ENCODE results near the gene RPL35. TPM values are rescaled to one million over a fixed set of nuclear protein-coding genes. Genes with fewer than 3 reads are reported as not detected.

Gene RPL35
- total and polyA plus RNA-seq, 10 of the 15 experiments (the other 5 are each of a cell fraction or from before 2014, with no cell fraction given), result 2,572 to 6,300 (median 3,864) TPM

DNA sequence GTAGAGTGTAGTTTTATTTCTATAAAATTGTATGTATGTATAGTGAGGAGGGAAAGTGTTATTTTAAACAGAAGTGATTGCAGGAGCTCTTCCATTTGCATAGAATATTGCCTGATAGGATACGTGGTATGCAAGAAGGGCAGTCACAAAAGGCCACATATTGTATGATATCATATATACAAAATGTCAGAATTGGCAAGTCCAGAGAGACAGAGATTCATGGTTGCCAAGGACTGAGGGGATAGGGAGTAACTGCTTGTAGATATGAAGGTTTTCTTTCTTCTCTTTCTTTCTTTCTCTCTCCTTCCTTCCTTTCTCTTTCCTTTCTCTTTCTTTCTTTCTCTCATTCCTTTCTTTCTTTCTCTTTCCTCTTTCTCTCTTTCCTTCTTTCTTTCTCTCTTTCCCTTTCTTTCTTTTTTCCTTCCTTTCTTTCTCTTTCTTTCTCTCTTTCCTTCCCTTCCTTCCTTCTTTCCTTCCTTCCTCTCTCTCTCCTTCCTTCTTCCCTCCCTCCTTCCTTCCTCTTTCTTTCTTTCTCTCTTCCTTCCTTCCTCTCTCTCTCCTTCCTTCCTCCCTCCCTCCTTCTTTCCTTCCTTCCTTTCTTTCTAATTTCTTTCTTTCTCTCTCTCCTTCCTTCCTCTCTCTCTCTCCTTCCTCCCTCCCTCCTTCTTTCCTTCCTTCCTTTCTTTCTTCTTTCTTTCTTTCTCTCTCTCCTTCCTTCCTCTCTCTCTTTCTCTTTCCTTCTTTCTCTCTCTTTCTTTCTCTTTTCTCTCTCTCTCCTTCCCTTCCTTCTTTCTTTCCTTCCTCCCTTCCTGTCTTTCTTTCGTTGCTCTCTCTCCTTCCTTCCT lies 33.0 kb downstream of the RPL35 start:
- Histone ChIP-seq H3K27me3 (replicated peaks in 1 of 2; ENCODE audit: control insufficient read depth in 2 of 2, insufficient read depth in 2 of 2, low read length in 1 of 2) (no peaks in the 10 kb centered on the region), H3K4me3 (no peak overlapping the region), H4K20me1 (ENCODE audit: control insufficient read depth, insufficient read depth) (no peaks in the 10 kb centered on the region), H3K4me2 (ENCODE audit: control insufficient read depth, insufficient read depth) (no peak overlapping the region), H3K36me3 (ENCODE audit: control insufficient read depth in 2 of 2, insufficient read depth in 2 of 2, low read length in 1 of 2) (no peaks in the 10 kb centered on the region), H3K9ac (ENCODE audit: control insufficient read depth, insufficient read depth, low read length) (no peak overlapping the region), H3K79me2 (ENCODE audit: control insufficient read depth, insufficient read depth, low read length) (no peaks in the 10 kb centered on the region), H3K4me1 (ENCODE audit: control insufficient read depth, insufficient read depth, low read length) (peaks cover 4% of the 10 kb centered on the region; the same call in 1 of the 2 replicates), H2AFZ (ENCODE audit: control insufficient read depth, low read depth, low read length) (no peak overlapping the region; the same call in 1 of the 2 replicates), H3K9me3 (replicated peaks; ENCODE audit: control insufficient read depth, insufficient read depth, low read length) (no peaks in the 10 kb centered on the region), H3K27ac (ENCODE audit: control insufficient read depth, insufficient read depth) (no peak overlapping the region)
- ChIA-PET RAD21 (ENCODE audit: unreplicated experiment) (no interaction called here), POLR2A (no interaction called here), CTCF (interaction anchor here (0.9 to 4.1 kb wide), 2 partner anchors 12 to 23 kb away, joined by 3 to 21 read pairs; no protein-coding TSS in a partner anchor), SMC1A (ENCODE audit: uncharacterized antibody, unreplicated experiment) (interaction anchor here (0.6 to 1.2 kb wide), 4 partner anchors 9 to 1348 kb away, joined by 3 to 4 read pairs (median 3); no protein-coding TSS in a partner anchor)
- WGBS (ENCODE audit: insufficient coverage, insufficient replicate concordance, low lambda C conversion rate, missing lambda C conversion rate), result 6% methylated on average over 2 of the region's 2 CpGs
- TF ChIP-seq, protein P1, sequence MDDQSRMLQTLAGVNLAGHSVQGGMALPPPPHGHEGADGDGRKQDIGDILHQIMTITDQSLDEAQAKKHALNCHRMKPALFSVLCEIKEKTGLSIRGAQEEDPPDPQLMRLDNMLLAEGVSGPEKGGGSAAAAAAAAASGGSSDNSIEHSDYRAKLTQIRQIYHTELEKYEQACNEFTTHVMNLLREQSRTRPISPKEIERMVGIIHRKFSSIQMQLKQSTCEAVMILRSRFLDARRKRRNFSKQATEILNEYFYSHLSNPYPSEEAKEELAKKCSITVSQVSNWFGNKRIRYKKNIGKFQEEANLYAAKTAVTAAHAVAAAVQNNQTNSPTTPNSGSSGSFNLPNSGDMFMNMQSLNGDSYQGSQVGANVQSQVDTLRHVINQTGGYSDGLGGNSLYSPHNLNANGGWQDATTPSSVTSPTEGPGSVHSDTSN (IDR thresholded peaks at IDR 0.05; ENCODE audit: insufficient replicate concordance, low read depth, low read length), result no peak
- TF ChIP-seq RFX5 (IDR thresholded peaks at IDR 0.05; ENCODE audit: low read depth, low read length) (no peak), RBBP5 (conservative IDR thresholded peaks at IDR 0.05) (no peak), CHD1 (IDR thresholded peaks at IDR 0.05; ENCODE audit: low read depth, low read length) (no peak), PML (IDR thresholded peaks at IDR 0.05; ENCODE audit: low read length) (no peak)
- TF ChIP-seq, protein P2, sequence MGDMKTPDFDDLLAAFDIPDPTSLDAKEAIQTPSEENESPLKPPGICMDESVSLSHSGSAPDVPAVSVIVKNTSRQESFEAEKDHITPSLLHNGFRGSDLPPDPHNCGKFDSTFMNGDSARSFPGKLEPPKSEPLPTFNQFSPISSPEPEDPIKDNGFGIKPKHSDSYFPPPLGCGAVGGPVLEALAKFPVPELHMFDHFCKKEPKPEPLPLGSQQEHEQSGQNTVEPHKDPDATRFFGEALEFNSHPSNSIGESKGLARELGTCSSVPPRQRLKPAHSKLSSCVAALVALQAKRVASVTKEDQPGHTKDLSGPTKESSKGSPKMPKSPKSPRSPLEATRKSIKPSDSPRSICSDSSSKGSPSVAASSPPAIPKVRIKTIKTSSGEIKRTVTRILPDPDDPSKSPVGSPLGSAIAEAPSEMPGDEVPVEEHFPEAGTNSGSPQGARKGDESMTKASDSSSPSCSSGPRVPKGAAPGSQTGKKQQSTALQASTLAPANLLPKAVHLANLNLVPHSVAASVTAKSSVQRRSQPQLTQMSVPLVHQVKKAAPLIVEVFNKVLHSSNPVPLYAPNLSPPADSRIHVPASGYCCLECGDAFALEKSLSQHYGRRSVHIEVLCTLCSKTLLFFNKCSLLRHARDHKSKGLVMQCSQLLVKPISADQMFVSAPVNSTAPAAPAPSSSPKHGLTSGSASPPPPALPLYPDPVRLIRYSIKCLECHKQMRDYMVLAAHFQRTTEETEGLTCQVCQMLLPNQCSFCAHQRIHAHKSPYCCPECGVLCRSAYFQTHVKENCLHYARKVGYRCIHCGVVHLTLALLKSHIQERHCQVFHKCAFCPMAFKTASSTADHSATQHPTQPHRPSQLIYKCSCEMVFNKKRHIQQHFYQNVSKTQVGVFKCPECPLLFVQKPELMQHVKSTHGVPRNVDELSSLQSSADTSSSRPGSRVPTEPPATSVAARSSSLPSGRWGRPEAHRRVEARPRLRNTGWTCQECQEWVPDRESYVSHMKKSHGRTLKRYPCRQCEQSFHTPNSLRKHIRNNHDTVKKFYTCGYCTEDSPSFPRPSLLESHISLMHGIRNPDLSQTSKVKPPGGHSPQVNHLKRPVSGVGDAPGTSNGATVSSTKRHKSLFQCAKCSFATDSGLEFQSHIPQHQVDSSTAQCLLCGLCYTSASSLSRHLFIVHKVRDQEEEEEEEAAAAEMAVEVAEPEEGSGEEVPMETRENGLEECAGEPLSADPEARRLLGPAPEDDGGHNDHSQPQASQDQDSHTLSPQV (IDR thresholded peaks at IDR 0.05), result no peak
- TF ChIP-seq, protein P3, sequence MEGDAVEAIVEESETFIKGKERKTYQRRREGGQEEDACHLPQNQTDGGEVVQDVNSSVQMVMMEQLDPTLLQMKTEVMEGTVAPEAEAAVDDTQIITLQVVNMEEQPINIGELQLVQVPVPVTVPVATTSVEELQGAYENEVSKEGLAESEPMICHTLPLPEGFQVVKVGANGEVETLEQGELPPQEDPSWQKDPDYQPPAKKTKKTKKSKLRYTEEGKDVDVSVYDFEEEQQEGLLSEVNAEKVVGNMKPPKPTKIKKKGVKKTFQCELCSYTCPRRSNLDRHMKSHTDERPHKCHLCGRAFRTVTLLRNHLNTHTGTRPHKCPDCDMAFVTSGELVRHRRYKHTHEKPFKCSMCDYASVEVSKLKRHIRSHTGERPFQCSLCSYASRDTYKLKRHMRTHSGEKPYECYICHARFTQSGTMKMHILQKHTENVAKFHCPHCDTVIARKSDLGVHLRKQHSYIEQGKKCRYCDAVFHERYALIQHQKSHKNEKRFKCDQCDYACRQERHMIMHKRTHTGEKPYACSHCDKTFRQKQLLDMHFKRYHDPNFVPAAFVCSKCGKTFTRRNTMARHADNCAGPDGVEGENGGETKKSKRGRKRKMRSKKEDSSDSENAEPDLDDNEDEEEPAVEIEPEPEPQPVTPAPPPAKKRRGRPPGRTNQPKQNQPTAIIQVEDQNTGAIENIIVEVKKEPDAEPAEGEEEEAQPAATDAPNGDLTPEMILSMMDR (IDR thresholded peaks at IDR 0.05 in 2 of 3, conservative IDR thresholded peaks at IDR 0.05 in 1 of 3; ENCODE audit: control insufficient read depth in 2 of 3, extremely low read depth in 1 of 3, insufficient read depth in 1 of 3, low read depth in 3 of 3, low read length in 3 of 3), result no peak
- TF ChIP-seq, protein P4, sequence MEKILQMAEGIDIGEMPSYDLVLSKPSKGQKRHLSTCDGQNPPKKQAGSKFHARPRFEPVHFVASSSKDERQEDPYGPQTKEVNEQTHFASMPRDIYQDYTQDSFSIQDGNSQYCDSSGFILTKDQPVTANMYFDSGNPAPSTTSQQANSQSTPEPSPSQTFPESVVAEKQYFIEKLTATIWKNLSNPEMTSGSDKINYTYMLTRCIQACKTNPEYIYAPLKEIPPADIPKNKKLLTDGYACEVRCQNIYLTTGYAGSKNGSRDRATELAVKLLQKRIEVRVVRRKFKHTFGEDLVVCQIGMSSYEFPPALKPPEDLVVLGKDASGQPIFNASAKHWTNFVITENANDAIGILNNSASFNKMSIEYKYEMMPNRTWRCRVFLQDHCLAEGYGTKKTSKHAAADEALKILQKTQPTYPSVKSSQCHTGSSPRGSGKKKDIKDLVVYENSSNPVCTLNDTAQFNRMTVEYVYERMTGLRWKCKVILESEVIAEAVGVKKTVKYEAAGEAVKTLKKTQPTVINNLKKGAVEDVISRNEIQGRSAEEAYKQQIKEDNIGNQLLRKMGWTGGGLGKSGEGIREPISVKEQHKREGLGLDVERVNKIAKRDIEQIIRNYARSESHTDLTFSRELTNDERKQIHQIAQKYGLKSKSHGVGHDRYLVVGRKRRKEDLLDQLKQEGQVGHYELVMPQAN (conservative IDR thresholded peaks at IDR 0.05), result no peak
- intact Hi-C loops (cut with micrococcal nuclease; ENCODE audit: unreplicated experiment), result no loop called here
- DNase-seq (ENCODE audit: low read depth, low spot score) (no peak), ATAC-seq (no peak), FAIRE-seq (no peak)
- BruUV-seq (replicated peaks), result no TSS peak
- in situ Hi-C loops (cut with MboI), result no loop called here

Measured in GM12878 (cell line).